NCI-H128 (cell line): ENCODE measurements around the gene MR1.

Experiments used
- DNase-seq: peaks from one replicate; lab custom pipeline; 2025; ENCODE audit not compliant: unreplicated experiment; lab: John Stamatoyannopoulos, UW

MR1 gene

DNA sequence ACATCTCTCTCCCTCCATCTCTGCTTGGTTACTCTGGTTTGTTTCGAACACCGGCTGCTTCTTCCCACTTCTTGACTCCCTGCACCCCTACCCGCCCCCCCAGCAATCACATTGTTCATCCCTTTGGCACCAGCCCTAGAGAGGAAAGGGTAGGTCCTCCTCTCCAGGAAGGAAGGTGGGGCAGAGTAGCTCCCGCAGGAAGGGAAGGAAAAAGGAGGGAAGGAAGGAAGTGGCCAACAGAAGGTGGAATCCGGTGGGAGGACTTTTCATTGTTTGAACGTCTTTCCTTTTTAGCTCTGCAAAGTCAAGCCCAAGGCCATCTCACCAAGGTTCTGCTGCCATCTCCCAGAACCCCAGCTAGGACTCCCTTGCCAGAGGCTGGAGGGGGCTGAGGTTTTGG, 72.7 kb downstream of the MR1 start:
- no peak for DNase-seq

- DNase-seq = no peak
These were observed 73.9 kb downstream of the MR1 start for GRCh38 chr1:181107711-181108110.

DNA sequence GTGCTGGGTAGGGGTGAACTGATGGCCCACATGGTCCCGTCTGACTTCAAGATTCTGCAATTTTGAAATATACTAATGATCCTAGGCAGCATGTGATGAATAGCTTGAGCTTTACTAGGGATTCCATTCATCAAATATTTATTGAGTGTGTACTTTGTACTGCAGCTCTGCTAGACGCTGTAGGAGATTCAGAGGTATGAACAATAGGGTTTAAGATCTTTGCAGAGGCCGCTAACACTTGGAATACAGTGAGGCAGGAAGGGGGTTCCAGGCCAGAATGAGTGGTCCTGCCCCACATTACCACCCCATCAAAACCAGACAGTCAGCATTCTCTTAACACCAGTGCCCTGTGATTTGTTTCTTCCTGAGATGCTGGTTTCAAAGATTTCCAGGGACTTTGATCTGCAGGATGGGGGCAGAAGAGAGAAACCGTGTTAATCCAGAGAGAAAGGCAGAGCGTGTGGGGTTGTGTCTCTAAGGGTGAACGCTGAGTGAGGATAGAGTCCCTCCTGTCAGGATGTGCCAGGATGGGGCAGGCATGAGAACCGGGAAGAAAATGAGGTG, 74.6 kb downstream of the MR1 start:
- no peak for DNase-seq

GRCh38 chr1:181110013-181110412, 76.2 kb downstream of the MR1 start:
- no peak for DNase-seq
